Hepatocyte (in vitro differentiated cells): Measurements from ENCODE around the gene MAN1B1.

Experiments
- CTCF ChIP-seq: fragments of 200-600 bp; sonication (generic); IDR thresholded peaks from 2 replicates; pipeline ENCODE4 v1.5.1; 2016; ENCODE audit warnings: antibody characterized with exemption, mild to moderate bottlenecking; ENCODE audit not compliant: poor library complexity
- EZH2phosphoT487 ChIP-seq: fragments of 200-600 bp; sonication (generic); IDR thresholded peaks from one replicate; pipeline ENCODE4 v1.6.1; 2018; ENCODE audit warnings: antibody characterized with exemption, mild to moderate bottlenecking, low read depth, moderate library complexity; ENCODE audit not compliant: unreplicated experiment, severe bottlenecking

DNA sequence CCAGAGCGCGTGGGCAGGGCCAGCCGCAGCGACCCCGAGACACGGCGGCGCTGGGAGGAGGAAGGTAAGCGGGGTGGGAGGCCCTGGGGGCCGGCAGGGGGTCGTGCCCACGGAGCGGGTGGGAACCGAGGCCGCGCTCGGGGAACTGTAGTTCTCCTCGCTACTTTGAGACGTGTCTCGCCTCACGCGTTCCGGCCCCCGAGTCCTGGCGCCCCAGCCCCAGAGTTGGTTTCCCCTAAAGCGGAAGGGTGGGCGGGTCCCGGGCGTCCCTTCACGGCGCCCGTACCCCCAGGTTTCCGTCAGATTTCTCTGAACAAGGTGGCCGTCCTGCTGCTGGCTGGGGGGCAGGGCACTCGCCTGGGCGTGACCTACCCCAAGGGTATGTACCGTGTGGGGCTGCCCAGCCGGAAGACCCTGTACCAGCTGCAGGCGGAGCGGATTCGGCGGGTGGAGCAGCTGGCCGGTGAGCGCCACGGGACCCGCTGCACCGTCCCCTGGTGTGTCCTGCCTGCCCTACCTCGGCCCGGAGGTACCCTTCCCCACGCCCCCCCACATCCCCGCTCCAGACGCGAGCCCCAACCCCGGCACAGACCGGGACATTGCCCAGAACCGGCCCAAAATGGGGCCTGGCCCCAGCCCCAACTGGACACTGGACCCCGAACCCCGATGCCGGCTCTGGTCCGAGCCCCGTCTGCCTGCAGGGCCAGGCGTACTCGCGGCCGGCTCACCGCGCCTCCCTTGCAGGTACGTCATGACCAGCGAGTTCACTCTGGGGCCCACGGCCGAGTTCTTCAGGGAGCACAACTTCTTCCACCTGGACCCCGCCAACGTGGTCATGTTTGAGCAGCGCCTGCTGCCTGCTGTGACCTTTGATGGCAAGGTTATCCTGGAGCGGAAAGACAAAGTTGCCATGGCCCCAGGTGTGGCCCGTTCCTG, 8.8 kb upstream of the MAN1B1 start:
- no peak for TF ChIP-seq CTCF
- no peak for TF ChIP-seq EZH2phosphoT487
